ENCODE results near the gene NELL2.

DNA sequence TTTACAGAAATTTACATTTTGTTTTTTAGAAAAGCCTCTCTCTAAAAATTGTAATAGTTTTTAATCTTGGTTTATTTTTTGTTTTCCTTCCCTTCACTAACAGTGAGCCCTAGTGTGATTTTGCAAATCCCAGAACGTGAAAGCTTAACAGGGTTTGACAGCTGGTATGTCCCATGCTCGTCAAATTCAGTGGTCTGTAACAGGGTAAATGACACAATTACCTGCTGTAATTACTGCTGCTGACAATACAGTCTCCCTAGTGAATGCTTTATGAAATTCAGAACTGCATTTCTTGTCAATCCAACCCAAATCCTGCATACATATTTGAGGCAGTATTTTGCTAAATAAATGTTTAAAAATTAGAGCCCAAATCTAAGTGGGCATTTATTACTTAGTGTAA is 249.2 kb downstream of the NELL2 start:
- TF ChIP-seq, protein P1, sequence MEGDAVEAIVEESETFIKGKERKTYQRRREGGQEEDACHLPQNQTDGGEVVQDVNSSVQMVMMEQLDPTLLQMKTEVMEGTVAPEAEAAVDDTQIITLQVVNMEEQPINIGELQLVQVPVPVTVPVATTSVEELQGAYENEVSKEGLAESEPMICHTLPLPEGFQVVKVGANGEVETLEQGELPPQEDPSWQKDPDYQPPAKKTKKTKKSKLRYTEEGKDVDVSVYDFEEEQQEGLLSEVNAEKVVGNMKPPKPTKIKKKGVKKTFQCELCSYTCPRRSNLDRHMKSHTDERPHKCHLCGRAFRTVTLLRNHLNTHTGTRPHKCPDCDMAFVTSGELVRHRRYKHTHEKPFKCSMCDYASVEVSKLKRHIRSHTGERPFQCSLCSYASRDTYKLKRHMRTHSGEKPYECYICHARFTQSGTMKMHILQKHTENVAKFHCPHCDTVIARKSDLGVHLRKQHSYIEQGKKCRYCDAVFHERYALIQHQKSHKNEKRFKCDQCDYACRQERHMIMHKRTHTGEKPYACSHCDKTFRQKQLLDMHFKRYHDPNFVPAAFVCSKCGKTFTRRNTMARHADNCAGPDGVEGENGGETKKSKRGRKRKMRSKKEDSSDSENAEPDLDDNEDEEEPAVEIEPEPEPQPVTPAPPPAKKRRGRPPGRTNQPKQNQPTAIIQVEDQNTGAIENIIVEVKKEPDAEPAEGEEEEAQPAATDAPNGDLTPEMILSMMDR (IDR thresholded peaks at IDR 0.05; ENCODE audit: low read depth, low read length, missing input control): no peak
- TF ChIP-seq JUND (IDR thresholded peaks at IDR 0.05) (no peak), YY1 (IDR thresholded peaks at IDR 0.05) (no peak)
- TF ChIP-seq, protein P2, sequence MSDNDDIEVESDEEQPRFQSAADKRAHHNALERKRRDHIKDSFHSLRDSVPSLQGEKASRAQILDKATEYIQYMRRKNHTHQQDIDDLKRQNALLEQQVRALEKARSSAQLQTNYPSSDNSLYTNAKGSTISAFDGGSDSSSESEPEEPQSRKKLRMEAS (IDR thresholded peaks at IDR 0.05): no peak

Data from liver (tissue), 3 donors.